RKO (cell line): ENCODE measurements around the gene FMN1.

ENCODE experiments used
- DNase-seq: peaks from one replicate; pipeline ENCODE4 v3.0.0-alpha.2; 2016; ENCODE audit warnings: low spot score

The FMN1 gene

DNA sequence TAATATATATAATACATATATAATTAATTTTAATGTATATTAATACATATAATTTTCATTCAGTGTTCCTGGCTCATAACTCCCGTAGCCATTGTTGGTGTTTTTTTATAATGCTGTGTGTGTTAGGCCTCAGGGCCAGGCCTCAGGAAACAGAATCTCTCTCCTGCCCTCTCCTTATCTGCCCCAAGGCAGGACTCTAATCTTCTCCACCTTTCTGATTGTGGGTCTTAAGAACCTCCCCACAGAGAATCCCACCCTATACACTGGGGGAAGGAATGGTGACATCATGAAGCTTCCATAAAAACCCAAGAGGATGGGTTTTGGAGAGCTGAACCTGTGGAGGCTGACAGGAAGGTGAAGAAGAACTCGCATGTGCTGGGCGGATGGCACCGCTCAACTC is 4.0 kb upstream of the FMN1 start:
- no peak for DNase-seq

DNA sequence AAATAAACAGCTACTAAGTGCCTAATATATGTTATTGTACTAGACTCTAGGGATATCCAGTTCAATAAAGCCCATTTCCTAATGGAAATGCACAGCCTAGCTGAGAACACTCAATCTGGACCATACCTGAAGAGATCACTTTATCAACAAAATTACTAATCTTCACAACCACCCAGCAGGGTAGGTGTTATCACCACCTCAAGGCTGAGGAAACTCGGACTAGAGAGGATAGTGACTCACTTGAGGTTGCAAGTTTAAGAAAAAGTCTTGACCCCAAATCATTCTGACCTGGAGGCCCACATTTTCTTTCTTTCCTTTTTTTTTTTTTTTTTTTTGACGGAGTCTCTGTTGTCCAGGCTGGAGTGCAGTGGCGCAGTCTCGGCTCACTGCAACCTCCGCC is 3.1 kb upstream of the FMN1 start:
- no peak for DNase-seq

DNA sequence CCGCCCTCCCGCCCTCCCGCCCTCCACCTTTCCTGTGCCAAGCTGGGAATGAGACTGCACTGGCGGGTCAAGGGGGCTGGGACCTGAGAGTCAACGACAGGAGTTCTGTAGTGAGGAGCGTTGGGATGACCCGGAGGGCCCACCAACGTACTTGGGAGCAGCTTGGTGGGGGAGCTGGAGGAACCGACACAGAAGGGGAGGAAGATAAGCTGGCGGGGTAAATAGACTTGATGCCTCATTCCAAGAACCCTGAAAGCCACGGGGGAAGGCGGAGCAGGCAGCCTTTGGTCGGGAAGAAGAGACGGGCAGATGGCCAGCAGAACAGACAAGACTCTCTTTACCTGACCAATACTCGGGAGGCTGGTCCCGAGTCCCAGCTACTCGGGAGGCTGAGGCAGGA is 277 bp downstream of the FMN1 start:
- no peak for DNase-seq

DNA sequence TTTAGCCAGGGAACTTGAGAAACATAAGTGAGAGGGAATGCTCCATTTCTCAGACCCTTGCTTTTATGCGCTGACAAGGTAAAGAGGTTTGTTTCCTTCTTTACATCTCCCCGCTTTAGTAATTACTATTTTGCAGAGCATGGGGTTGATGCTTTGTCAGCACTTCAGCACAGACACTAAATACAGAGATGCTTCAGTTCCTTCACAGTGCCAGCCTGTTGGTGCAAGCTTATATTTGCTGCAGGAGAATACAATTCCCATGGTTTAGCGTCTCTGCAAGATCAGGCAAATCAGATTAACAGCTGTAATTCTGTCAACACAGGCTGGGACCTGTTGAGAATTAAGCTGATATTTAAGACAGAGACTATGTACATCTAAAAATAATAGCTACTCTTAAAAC is 2.9 kb downstream of the FMN1 start:
- no peak for DNase-seq

DNA sequence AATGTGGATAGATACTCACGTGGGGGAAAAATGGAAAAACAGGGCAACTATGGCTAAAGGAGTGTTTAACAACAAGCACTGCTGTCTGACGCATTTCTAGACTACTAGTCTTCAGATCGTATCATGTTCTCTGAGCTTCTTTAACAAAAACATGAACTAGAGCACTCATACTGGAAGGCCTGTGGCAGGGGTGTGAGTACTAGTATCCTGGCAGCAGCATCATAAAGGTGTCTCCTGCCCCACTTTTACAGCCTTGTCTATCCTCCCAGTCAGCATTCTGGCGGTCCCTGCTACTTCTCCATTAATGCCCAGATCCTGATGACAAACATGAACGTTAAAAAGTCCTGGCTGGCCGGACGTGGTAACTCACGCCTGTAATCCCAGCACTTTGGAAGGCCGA is 4.0 kb downstream of the FMN1 start:
- no peak for DNase-seq

DNA sequence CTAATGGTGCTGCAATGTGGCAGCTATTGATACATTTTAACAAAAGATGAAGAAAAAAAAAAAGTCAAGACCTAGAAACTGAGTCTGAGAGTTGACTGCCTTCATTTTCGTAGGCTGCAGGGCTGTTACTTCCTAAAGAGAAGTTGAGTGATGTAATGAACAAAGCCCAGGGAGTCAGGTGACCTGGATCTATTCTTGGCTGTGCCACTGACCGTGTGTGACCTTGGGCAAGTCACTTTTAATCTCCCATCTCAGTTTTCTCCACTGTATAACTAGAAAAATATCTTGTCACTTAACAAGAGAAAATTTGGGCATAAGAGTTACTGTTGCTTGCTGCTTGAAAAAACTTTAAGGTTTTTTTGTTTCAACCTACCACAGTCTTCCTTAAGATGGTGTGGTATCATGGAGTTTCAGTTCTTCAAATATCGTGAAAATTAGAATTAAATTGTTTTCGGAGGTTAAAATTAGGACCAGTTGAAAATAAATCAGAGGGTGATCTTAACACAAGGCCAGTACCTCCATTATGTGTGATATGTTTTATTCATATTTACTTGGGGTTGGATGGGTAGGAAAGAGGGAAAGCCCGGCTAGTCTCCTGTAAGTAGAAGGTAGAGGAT is 5.8 kb downstream of the FMN1 start:
- DNase-seq, result no peak

DNA sequence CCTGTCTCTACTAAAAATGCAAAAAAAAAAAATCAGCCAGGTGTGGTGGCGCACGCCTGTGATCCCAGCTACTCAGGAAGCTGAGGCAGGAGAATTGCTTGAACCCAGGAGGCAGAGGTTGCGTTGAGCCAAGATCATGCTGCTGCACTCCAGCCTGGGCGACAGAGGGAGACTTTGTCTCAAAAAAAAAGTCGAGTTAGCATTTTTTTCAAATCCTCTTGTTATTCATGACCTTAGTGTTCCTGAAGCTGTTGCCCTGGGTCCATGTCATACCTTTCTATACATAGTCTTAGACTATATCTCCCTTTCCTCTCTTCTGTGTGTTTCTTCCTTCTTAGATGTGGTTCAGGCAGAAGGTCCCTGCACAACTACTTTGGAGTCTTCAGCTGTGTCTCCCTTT is 6.4 kb downstream of the FMN1 start:
- no peak for DNase-seq

DNA sequence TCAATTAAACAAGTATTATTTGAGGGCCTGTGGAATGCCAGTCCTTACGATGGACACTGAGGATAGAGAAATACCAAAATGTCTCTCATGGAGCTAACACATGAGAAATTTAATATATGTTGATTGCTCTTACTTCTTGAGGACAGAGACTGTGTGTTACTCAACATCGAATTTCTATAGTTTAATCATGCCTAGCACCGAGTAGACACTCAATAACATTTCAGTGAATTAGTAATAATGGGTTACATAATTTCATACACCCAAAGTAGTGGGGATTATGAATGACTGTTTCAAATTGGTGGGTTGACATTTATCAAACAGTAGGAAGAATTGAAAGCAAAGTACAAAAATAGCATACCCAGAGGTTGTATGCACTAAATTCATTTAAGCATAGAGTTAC is 11.2 kb downstream of the FMN1 start:
- DNase-seq, result no peak

DNA sequence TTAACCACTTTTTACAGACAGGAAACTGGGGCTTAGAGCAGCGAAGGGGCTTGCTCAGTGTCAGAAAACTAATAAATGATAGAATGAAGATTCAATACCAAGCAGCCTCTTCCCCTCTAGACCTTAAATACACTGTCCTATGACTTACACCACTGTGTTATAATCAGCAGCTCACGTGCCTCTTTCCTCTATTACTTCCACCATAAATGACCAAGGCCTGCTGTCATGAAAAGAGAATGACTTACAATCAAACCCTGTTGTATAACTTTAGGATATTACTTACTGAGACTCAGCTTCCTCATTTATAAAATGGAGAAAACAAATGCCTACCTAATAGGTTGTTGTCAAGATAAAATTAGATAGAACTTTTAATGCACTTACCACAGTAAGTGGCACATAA is 11.6 kb downstream of the FMN1 start:
- DNase-seq, result no peak

DNA sequence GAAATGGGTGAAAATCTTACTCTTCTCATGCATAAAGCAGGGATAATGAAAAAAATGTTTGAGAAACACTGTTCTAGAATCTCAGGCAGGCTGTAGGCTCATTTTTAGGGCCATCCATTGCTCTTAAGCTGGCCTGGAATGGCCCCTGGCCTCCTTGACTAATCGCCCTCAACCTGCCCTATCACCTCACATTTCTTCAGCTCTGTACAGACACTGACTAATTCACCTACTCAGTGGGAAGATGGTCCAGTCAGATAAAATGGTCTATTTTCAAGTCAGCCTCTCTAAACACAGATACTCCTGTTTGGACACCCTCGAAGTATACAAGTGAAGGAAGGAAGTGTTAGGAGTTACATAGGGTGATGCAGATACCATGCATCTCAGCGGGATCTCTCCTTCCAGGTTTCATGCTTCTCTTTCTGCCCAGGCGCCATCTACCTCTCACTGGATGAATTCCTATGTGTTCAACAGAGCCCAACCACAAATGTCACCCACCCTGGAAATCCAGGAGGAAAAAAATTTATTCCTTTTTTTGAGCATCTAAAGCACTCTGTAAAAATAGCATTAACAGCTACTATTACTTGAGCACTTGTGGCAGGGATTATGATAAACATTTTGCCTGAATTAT is 12.1 kb downstream of the FMN1 start:
- DNase-seq, result no peak

DNA sequence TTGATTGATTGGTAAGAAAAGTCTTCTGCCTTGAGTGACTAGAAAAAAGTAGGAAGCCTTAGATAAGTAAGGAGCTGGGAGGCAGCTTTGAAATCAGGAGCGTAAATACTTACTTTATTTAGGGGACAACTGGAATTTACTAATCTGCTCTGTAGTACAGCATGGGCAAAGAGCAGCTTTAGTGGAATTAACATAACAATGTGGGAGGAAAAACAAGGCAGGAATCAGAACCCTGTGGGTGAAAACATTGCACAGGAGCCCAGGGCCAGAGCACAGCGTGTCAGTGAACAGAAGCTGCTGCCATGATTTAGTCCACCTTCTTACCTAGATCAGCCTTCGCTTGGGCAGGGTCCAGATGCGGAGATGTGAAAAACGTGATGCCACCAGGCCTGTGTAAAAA is 14.6 kb downstream of the FMN1 start:
- no peak for DNase-seq

DNA sequence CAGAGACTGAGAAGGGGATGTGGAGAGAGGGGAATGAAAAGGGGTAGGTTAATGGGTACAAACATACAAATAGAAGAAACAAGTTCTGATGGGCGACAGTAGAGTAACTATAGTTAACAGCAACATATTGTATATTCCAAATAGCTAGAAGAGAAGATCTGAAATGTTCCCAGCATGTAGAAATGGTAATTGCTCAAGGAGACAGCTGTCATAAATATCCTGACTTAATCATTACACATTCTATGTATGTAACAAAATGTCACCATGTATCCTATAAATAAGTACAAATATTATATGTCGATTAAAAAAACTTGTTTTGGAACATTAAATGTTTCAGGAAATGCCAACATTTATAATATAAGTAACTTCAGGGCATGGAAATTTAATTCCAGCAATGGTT is 23.3 kb downstream of the FMN1 start:
- no peak for DNase-seq

DNA sequence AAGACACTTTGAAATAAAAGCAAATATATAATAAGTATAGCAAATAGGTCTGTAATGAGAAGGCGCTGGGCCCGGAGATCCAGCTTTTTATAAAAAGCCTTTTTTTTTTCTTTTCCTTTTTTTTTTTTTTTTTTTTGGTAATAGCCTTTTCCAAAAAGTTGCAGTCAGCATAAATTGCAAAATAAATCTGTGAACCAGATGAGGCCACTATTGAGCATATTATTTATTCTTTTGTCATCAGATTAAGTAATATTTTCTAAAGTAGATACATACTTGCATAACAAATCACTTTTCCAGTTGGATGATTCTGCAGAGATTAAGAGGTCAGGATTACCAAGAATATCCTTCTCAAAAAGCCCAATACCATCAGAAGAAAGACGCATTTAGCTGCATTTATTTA is 24.9 kb downstream of the FMN1 start:
- DNase-seq, result no peak

DNA sequence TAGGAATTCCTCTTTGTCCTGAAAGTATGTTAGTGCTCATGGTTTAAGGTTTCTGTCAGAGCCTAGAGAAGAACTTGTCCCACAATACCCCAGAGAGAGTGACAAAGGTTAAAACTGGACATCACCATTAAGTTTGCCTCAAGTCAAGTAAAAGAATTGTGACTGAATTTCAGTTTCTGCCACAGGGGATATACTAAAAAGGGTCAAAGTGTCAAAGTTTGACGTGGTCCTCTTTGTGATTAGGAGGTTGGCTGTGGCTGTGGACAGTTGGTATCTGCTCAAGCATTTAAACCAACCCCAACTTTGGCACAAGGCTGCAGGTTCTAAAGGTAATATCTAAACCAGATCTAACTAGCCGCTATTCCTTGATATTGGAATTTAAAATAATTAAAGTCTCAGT is 26.1 kb downstream of the FMN1 start:
- DNase-seq, result no peak

DNA sequence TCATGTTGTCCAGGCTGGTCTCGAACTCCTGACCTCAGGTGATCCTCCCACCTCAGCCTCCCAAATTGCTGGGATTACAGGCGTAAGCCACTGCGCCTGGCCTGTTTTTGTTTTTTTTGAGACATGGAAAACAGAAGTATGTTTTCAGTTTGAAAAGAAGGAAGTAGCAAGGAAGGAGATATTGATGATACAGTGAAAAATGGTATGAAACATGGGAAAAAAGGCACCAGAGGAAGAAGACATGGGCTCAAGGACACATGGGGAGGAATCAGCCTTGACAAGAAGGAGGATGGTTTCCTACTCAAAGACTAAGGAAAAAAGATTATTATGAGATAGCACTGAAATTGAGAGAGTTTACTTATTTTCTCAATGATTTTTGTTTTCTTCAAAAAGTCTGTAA is 30.7 kb downstream of the FMN1 start:
- no peak for DNase-seq

DNA sequence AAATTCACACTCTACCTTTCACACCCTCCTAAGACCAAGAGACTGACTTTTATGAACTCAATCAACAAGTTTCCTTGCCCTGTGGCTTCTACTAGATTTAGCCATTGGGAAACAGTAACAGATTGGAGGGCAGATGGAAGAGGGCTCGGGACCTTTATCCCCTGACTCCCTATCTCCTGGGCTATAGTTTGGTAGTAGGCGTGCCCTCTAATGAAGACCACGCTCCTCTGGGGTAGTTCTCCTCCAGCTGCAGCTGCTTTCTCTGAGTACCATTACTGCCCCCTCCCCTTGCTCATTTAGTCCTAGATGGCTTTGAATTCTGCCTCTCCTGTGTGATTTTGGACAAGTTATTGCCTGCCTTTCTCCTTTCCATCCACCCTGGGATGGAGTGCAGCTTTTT is 33.3 kb downstream of the FMN1 start:
- no peak for DNase-seq

DNA sequence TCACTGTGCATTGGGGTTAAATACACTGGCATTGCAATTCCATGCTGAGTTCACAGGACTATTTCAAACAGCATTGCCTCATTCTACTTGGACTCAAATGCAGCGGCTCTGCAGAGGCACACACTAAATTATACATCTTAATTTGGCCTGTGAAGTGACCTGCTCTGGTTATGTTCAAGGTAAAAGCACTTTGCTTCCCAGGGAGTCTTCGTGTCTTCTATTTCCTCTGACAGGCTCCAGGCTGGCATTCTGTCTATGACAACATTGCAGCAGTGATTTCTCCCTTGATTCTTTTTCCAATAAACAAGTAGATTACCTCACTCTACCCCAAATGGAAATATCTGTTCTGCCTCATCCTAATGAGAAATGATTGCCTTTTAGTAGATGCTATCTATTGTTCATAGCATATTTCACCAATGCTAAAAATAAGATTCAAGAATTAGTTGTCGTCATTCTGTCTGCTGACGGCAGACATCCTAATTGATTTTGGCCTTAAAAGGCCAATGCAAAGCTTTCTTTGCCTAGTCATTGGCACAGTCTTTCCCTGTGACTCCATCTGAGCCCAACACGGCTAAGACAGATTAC is 33.8 kb downstream of the FMN1 start:
- no peak for DNase-seq

DNA sequence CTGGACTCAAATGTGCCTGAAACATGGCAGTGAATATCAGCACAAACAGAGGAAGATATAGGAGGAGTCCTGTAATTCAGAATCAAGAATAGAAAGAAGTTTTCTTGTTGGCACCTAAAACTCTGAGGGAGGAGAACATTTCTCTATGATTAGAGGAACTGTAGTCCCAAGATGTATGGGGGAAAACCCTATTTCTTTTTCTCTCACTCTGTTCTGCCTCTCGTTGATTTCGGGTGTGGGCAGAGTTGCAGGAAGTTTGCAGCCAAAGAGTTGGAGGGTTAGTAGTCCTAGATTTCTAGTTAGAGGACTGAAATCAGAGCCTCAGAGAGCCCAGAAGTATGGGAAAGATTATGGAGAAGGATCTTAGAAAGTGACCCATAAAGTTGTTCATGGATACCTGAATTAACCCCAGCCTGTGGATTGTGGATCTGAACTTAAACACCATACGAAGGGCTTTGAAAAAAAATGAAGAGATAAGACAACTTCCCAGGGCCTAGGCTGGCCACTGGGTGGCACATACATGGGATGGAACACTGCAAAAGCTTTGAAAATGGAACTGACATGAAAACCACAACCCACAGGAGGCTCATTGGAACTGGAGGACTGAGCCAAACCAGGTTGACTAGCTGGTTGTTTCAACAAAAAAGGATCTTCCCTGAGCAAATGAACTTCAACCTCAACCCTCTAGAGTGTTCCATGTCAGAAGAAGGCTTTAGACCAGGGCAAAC is 34.6 kb downstream of the FMN1 start:
- DNase-seq, result no peak

DNA sequence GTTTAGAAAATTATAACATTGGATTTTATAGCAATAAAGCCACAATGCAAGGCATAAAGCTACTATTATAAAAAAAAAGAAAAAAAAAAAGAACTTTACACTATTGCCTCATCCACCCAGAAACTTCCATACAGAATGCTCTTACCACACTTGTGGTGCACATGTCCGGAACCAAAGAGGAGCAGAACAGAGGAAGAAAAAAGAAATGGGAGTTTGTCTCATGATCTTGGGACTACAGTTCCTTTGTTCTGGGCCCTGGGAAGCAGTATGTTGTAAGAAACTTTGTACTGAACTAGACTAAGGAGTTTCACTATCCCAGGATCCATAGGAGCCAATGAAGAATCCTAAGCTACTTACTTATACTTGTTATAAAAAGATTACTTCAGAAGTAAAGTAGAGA is 36.1 kb downstream of the FMN1 start:
- DNase-seq, result no peak

DNA sequence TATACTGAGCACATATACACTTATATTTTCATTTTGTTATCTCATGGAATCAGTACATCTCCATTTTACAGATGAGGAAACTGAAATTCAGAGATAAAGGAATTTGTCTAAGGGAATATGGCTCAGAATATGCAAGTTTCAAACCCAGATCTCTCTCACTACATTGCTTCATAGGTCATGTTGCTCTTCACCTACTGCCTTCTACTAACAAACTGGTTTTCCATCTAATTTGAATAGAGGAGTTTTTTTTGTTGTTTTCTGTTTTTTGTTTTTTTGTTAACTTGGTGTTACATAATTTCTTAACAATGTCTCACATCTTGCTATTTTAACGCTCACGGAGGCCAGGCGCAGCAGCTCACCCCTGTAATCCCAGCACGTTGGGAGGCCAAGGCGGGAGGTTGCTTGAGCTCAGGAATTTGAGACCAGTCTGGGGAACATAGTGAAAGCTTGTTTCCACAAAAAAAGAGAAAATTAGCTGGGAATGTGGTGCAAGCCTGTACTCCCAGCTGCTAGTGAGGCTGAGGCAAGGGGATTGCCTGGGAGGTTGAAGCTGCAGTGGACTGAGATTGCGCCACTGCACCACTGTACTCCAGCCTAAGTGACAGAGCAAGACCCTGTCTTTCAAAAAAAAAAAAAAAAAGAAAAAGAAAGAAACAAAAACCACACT is 37.0 kb downstream of the FMN1 start:
- no peak for DNase-seq

DNA sequence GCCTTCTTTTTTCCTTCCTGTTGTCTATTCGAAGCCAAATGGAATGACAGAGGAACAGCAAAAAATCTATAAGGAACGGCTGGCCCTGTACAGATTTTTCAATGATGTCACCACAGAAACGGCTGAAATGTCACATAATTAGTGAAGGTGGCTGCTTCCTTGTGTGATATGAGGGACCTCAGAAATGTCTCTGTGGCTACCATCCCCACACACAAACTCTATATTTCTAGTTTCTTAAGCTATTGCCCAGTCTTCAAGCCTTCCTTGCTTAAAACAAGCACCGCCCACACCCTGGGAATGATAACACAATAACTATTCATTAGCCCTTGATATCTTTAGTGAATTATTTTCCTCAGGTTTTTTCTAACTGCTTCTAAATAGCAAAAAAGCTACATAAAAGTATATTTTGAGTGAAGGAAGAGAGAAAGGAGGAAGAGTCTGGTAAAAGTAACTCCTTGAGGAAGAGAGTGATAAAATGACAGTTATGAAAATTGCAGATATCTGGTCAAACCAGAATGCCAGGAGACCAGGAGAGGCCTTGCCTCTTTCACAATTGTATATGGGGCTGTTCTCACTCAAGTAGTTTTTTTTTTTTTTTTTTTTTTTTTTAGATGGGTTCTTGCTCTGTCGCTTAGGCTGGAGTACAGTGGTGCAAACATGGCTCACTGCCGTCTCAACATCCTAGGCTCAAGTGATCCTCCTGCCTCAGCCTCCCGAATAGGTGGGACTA is 38.7 kb downstream of the FMN1 start:
- DNase-seq, result no peak
